ENCODE data around the gene FIZ1. TPM values are rescaled to one million over a fixed set of nuclear protein-coding genes. Genes with fewer than 3 reads are reported as not detected.

FIZ1 gene
- total RNA-seq, 4 donors from 2014 or later = 9.0 to 18.5 (median 14.0) TPM

GRCh38 chr19:55613930-55614710, 14.8 kb upstream of the FIZ1 start:
- Histone ChIP-seq H3K27me3 (no peaks in the 10 kb centered on the region), H3K4me1 (no peaks in the 10 kb centered on the region), H3K9me3 (no peaks in the 10 kb centered on the region), H3K27ac (no peak overlapping the region), H3K36me3 (peaks cover 15 to 28% of the 10 kb centered on the region in 2 donors), H3K4me3 (replicated peaks in 1 of 3) (no peak overlapping the region)
- DNase-seq = no peak
- WGBS, 2 donors = 93 to 94% methylated on average over 56 to 64 of the region's 75 CpGs
- intact Hi-C loops (cut with DNase I) = no loop called here
- TF ChIP-seq CTCF (IDR thresholded peaks at IDR 0.05) (no peak), POLR2A (IDR thresholded peaks at IDR 0.05) (no peak)

- Histone ChIP-seq H3K36me3 (peaks cover 15 to 28% of the 10 kb centered on the region in 2 donors), H3K4me3 (replicated peaks in 1 of 3) (no peak overlapping the region), H3K9me3 (no peaks in the 10 kb centered on the region), H3K27me3 (no peaks in the 10 kb centered on the region), H3K4me1 (no peaks in the 10 kb centered on the region), H3K27ac (no peak overlapping the region)
- intact Hi-C loops (cut with DNase I) = no loop called here
- TF ChIP-seq POLR2A (IDR thresholded peaks at IDR 0.05) = no peak
- TF ChIP-seq CTCF (IDR thresholded peaks at IDR 0.05) = no peak
- WGBS, 2 donors = 86 to 95% methylated on average over 15 to 27 of the region's 27 CpGs
- no peak for DNase-seq
Observed at GRCh38 chr19:55613396-55613795, 14.1 kb upstream of the FIZ1 start.

GRCh38 chr19:55611983-55612645, 12.8 kb upstream of the FIZ1 start:
- peaks cover 15 to 22% of the 10 kb centered on the region in 2 donors for H3K36me3 ChIP-seq
- H3K9me3 ChIP-seq = no peaks in the 10 kb centered on the region
- intact Hi-C loops (cut with DNase I) = no loop called here
- DNase-seq = no peak
- no peaks in the 10 kb centered on the region for H3K27me3 ChIP-seq
- 90 to 97% methylated on average over 3 of the region's 3 CpGs for WGBS, 2 donors
- H3K4me3 ChIP-seq (replicated peaks in 1 of 3) = no peak overlapping the region
- TF ChIP-seq CTCF (IDR thresholded peaks at IDR 0.05) (no peak), POLR2A (IDR thresholded peaks at IDR 0.05) (no peak)
- H3K27ac ChIP-seq = no peak overlapping the region
- H3K4me1 ChIP-seq = no peaks in the 10 kb centered on the region

GRCh38 chr19:55611300-55611982, 12.1 kb upstream of the FIZ1 start:
- DNase-seq = no peak
- H3K4me3 ChIP-seq (replicated peaks in 1 of 3) = no peak overlapping the region
- TF ChIP-seq POLR2A (IDR thresholded peaks at IDR 0.05) (no peak), CTCF (IDR thresholded peaks at IDR 0.05) (no peak)
- no peak overlapping the region for H3K27ac ChIP-seq
- H3K9me3 ChIP-seq = no peaks in the 10 kb centered on the region
- H3K27me3 ChIP-seq = no peaks in the 10 kb centered on the region
- intact Hi-C loops (cut with DNase I) = no loop called here
- peaks cover 12 to 16% of the 10 kb centered on the region in 2 donors for H3K36me3 ChIP-seq
- WGBS, 2 donors = 78 to 85% methylated on average over 15 of the region's 15 CpGs
- peaks cover 4 to 6% of the 10 kb centered on the region in 2 donors for H3K4me1 ChIP-seq

Measured in thyroid gland (tissue), 4 donors.